A172 (cell line): ENCODE measurements around the gene SKAP1. TPM values are rescaled to one million over a fixed set of nuclear protein-coding genes. Genes with fewer than 3 reads are reported as not detected.
A peak's percentile ranks its signal among the peaks of the same experiment; 100 is the strongest.
"Not testable (repeated sequence)": the region's sequence is repeated elsewhere in the genome, so short reads cannot be mapped to it uniquely, and the experiment has no call there.

Experiments used
- DNase-seq: peaks from one replicate; pipeline ENCODE4 v3.0.0-alpha.2; 2015; ENCODE audit warnings: low spot score
- total RNA-seq: library from RNA; depleted of rRNA; stranded (reverse); fragments of >200 nt; shearing (Covaris generic); gene quantifications from 2 replicates; pipeline ENCODE4 v1.2.3, GENCODE V29; 2014

Gene SKAP1
- total RNA-seq, 1 experiment from 2014 or later = 2.6 TPM

DNA sequence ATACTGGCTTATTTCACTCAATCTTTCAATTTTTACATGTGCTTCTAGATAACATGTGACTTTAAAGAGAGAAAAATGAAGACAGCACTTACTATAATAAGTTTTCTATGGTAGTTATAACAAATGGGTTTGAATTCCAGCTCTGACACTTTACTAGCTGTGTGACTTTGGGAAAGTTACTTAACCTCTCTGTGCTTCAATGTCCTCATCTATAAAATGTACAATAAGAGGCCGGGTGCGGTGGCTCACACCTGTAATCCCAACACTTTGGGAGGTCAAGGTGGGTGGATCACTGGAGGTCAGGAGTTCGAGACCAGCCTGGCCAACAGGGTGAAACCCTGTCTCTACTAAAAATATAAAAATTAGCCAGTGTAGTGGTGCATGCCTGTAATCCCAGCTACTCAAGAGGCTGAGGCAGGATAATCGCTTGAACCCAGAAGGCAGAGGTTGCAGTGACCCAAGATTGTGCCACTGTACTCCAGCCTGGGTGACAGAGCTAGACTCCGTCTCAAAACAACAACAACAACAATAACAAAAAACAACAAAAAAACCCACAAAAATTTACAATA lies 184.5 kb downstream of the SKAP1 start:
- DNase-seq = not testable (repeated sequence)

DNA sequence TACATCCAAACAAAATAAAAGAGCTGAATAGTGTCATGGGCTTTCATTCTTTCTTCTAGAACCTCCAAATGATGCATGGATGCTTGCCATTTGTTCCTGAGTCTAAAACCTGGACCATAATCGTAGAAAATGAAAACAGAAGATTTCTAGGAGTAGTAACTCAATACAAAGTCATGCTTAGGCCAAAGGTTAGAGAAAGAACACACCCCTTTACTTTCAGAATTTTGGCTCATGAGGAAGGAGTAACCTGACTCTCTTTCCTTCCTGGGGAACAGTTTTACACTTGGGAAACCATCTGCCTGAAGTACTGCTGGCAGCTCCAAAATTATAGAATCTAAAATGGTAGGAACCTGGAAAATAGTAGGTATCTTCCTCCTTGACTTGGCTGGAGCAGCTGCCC lies 185.2 kb downstream of the SKAP1 start:
- DNase-seq = no peak

DNA sequence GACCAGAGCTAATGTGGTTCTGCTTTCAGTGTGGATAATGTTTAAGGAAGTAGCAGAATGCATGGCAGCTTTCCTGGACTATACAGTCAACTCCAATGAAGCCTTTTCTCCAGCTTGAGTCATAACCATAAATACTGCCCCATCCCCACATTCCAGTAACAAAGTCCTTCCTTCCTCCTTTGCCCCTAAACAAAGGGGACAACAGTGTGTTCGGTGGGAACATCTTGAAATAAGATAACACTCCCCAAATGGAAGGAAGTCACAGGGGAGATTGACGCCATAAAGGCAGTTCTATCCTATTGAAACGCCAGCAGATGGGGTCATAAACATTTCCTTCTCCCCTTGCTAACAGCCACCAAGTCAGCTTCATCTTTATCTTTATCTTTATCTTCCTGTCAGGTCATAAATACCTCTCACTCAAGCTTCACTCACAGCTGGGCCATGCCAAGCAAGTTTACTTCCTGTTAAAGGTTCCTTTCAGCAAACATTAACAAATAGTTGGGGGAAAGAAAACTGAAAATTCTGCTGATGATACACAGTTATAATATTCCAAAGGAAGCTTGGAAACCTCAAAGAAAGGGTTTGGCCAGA lies 185.8 kb downstream of the SKAP1 start:
- DNase-seq = peak; percentile 62

GRCh38 chr17:48241770-48242497 lies 188.1 kb downstream of the SKAP1 start:
- DNase-seq = no peak

DNA sequence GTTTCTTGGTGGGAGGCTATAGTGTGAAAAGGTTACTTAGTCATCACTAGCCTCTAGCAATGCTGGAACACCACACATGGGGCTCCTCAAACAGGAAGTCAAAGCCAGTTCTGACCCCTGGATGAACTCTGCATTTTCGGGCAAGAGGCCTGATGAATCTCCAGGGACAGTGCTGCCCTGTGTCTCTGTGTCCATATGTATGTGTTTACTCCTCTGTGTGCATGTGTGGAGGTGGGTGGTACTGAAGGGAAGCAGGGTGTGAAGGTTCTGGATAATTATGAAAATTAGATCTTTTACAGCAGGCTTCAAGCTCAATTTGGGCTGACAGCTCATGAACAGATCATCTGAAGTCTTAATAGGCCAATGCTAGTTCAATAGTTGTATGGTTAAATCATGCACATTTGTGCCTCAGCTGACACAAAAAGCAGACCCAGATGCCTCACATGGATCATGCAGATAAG lies 188.9 kb downstream of the SKAP1 start:
- peak; percentile 83 for DNase-seq

DNA sequence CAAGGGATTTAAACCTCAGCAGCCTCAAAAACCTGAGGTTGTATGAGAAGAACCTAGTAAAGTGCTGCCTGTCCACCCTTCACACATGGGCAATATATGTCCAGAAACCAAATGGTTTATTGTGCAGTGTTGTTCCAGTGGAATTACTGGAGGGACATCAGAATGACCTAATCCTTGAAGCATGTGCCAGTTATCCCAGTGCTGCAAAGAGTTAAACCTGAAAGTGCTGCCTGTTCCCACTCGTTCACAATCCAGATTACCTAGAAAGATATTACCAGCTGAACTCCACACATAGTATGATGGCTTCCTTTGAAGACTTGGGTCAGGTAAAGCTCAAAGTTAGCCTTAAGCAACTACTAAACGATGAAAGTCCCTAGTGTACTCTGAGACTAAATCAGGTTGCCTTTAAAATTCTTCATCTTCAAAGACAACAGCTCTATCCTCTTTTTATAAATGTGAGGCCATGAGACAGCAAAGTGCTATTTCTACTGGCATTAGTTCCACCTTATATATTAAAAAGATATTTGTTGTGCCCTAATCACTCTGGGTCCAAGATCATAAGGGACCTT lies 189.4 kb downstream of the SKAP1 start:
- peak; percentile 83 for DNase-seq

DNA sequence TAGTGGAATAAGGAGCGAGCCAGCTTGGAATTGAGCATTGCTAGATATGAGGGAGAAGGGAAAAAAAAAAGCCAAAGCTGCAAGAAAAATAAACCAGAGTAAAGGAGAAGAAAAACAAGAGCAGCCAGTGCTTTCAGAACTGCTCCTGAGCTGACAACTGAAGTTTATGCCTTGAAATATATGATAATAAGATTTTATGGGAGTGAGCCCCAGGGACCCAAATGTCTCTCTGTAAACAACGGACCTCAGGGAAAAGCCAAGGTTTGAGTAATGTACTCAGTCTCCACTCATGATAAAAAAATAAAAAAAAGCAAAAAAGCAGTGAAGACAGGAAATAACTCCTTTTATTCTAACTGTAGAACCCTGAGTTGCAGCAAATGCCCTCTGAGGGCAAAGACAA lies 189.9 kb downstream of the SKAP1 start:
- DNase-seq = no peak

DNA sequence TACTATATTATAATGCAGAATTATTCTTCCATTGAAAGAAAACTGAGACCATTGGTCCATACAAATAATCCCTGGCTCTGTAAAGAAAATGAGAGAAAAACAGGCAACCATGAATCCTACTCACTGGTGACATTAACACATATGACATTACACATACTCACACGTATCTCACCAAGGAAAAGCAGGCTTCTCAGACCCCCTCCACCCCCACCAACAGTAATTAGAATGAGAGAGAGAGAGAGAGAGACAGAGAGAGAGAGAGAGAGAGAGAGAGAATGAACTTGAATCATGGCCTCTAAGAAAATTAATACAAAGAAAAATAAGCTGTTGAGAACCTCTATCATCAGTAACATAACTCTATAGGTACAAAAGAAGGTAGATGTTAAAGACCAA lies 190.4 kb downstream of the SKAP1 start:
- DNase-seq = no peak

DNA sequence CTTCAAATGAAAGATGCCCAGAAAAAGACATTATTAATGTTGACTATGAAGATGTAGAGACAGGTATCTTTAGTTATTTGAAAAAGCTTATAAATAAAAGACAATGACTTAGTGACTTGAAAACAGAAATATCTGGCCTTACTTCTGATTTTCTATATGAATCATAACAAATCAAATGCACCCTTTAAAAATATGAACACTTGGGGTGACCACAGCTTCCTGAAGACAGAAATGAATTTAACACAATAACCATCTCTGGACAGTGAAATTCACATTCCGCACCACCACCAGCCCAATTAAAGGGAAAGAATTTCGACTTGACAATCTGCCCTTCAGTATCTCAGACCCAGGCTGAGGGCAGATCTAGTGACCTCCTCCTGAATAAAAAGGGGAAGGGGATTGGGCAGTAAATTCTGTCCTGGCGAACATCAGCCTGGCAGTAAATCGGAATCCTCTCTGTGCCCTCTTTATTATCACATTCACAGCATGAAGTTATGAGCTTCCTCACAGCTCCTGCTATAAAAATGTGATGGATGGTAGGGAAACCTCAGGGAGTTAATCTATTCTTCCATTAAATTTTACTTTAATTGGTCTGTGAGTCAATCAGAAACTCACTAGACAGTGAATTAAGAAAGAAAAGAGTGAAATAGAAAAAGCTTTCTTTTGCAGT lies 190.9 kb downstream of the SKAP1 start:
- DNase-seq = peak; percentile 81

- DNase-seq = no peak
Measured at GRCh38 chr17:48237456-48237855, 192.6 kb downstream of the SKAP1 start.

DNA sequence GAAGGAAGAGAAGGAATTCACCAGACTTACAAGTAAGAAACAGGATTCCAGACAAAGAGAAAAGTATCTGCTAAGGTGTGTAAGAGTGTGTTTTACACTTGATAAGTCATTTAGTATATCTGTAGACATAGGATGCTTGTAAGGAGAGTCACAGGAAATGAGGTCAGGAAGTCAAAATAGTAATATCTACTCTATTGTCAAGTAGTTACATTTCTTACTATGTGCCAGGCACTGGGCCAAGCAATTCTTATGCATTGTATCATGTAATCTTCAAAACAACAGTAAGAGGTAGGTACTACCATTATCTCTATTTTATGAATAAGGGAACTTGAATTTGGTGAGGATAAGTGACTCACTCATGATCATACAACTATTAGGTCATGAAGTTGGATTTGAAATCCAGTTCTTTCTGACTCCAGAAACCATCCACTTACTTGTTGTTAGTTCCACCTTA lies 193.3 kb downstream of the SKAP1 start:
- peak; percentile 97 for DNase-seq

DNA sequence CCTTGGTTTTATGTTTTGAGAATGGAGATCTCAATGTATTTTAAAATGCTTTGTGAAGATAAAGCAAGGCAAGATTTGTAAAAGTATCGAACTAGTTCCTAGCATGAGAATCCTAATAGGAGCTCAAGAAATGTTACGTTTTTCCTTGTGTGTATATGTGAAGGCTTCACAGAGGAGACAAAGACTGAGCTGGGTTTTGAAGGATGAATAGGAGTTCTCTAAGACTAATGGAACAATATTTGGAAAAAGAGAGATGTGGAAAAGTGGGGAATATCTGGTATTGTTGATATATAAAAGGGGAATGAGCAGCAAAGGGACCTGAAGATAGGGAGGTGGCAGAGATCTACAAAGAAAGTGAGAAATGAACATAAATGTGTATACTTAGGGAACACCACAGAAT lies 195.1 kb downstream of the SKAP1 start:
- DNase-seq = no peak

DNA sequence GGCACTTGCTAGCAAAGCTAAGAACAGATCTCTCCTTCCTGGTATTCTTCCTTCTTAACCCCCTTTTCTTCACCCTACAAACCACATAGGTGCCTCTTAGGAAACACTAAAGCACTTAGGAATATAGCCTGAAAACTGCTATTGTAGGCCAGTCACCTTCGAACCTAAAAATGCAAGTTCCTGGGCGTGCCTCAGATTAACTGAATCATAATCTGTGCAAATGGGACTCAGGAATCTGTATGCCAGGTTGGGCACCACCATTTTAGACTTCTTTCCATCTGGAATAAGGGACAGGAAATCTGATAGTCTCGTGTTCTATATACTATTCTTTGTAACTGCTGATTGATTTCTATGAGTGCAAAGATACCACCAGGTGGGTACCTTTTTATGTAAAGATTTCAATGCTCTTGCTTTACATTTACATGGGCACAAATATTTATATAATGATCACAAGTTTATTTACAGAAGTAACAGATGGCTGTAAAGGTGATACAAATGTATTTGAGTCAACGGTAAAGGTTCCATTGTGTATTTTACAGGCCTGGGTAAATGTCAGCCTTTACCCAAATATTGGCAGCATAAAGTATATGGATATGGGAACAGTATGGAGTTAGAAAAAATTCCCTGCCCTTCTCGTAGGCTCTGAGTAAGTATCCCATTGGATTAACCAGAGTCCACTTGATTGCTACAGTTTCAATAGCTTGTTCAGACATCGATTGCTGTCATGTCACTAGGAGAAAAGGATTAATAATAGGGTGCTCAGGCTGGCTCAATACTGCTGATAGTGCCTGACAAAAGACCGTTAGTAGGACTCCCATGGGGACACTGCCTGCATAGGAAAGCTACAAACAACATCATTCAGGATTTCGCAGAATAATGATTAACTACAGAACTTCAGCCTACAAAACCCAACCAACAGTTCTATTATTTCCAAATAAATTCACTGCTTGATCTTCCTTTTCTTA lies 197.7 kb downstream of the SKAP1 start:
- no peak for DNase-seq

DNA sequence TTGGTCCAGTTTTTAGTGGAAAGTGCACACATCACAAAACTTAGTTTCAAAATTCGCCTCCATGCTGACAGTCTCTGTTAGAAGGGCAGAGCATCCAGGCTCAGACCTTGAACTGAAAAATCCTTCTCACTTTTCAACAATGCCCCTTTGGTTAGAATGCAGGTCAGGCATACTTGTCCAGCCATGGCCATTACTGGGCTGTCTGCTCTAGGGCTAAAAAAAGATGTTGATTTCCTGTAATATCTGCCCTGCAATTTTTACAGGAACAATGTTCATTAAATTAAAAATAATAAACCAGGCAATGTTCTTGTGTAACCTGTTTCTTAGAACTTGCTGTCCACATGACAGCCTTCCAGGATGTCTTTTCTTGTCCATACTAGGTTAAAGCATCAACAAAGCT lies 200.1 kb downstream of the SKAP1 start:
- DNase-seq = no peak

GRCh38 chr17:48228720-48229119 lies 201.3 kb downstream of the SKAP1 start:
- no peak for DNase-seq

- no peak for DNase-seq
Measured at GRCh38 chr17:48225725-48226567, 204.1 kb downstream of the SKAP1 start.

- DNase-seq = no peak
Measured at GRCh38 chr17:48223945-48224344, 206.1 kb downstream of the SKAP1 start.

- DNase-seq = no peak
Measured at GRCh38 chr17:48219617-48220016, 210.4 kb downstream of the SKAP1 start.

- peak; percentile 78 for DNase-seq
Measured at GRCh38 chr17:48215583-48216139, 214.4 kb downstream of the SKAP1 start.

DNA sequence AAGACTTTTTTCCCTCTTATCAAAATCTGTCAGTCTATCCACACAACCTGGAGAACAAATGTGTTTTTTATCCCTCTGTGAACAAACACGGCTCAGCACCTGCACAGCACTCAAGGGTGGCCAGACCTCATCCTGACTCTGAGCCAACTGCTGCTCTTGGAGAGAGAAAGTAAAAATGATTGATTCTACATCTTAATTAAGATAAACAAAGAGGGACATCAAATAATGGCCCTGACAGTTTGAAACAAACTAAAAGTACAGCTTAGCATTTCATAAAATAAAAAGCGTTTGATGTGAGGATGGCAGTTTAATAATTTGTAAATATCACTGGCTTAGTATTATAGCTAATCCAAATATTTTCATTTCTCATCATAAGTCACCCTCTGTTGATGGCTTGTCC lies 216.2 kb downstream of the SKAP1 start:
- DNase-seq = no peak
